Right renal pelvis (tissue), 4 donors: ENCODE data around the gene LHFPL6. TPM values are rescaled to one million over a fixed set of nuclear protein-coding genes. Genes with fewer than 3 reads are reported as not detected.

Experiments
- DNase-seq, 4 donors: peaks; one replicate each; pipeline ENCODE4 v3.0.0-alpha.2; 2013; ENCODE audit warnings: low read depth in 4 of 4, low spot score in 3 of 4, missing footprints in 1 of 4
- polyA plus RNA-seq, 4 donors: library from polyadenylated mRNA; unstranded; fragments of 120-200 nt; gene quantifications; one replicate each; pipeline ENCODE4 v1.2.1, GENCODE V29; 2013; ENCODE audit not compliant: insufficient read length in 4 of 4

LHFPL6 gene
- polyA plus RNA-seq, 4 donors, result 45.3 to 49.6 (median 46.7) TPM

DNA sequence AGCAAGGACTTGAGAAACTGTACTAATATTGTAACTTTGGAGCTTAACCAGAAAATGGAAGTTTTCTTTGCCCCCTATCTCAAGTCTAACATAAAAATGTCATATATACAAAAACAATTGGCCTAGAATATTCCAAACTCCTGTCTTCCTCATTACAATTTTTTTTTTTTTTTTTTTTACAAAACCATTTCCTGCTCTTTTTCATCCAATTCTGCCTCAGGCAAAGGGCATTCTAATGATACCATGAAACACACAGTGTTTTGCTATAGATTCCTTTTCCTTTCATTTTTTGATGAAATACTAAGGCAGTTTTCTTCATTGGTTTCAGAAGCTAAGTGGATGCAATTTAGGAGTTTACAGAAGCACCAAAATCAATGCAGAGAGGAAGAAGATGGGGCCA is 119.7 kb downstream of the LHFPL6 start:
- no peak for DNase-seq

DNA sequence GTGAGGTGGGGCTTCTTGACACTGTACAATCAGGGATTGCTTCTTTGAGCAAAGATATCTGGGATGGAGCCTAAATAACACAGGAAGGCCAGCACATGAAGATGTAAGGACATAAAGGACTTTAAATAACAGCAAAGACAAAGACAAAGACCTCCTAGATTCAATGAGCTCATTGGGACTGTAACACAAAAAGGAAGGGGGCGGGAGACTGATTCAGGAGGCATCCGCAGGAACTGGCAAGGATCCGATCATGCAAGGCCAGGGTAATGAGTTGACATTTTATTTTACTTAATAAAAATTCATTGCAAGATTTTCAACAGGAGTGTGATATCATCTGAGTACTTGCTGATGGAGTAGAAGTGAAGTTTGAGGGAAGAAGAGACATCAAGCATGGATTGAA is 121.5 kb downstream of the LHFPL6 start:
- DNase-seq, result no peak

- no peak for DNase-seq
Measured at GRCh38 chr13:39474600-39474999, 128.4 kb downstream of the LHFPL6 start.

GRCh38 chr13:39469676-39470075 is 133.3 kb downstream of the LHFPL6 start:
- DNase-seq, result no peak

DNA sequence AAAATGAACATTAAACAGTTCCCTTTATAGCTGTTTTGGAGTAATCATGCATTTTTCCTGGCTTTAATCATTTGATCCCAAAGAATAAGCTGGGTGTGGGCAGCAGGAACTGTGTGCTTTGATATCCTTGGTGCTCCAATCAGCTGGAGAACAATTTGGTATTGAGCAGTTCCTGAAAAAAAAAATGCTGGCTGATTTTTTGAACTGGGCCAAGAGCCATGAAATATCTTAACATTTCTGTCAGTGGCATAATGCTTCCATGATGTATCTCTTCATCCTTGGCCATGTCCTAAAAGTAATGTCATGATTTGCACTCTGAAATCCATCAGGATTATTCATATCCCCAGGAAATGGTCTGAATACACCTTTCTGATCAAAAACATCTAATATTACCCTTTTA is 134.7 kb downstream of the LHFPL6 start:
- no peak for DNase-seq

DNA sequence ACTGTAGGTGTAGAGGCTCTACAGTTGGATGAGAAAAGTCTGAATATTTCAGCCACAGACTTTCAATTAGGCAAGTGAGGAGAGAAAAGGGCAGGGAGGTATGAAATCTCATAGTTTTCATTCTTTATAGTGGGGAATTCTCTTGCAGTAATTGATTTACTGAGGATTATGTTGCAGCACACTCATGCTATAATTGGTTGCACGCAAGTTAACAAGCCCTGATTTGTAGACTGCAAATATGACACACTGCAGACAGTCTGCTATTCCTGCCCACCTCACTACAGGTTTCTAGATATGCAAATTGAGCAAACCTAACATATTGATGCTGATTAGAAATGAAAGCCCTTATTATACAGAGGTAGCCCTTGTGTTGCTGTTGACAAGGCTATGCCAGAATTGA is 139.4 kb downstream of the LHFPL6 start:
- no peak for DNase-seq

GRCh38 chr13:39462906-39463305 is 140.1 kb downstream of the LHFPL6 start:
- no peak for DNase-seq

GRCh38 chr13:39462428-39462827 is 140.6 kb downstream of the LHFPL6 start:
- no peak for DNase-seq

GRCh38 chr13:39461685-39462266 is 141.2 kb downstream of the LHFPL6 start:
- DNase-seq, result no peak

DNA sequence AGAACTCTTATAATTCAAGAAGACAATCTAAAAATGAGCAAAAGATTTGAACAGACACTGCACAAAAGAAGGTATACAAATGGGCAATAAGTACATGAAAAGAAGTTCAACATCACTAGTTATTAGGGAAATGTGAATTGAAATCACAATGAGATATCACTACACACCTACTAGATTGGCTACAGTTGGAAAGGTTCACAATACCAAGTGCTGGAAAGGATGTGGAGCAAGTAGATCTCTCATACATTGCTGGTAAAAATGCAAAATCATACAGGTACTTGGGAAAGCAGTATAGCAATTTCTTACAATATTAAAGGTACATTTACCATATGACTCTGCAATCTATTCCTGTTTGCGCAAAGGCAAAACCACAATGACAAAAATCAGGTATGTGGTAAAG is 145.7 kb downstream of the LHFPL6 start:
- no peak for DNase-seq

DNA sequence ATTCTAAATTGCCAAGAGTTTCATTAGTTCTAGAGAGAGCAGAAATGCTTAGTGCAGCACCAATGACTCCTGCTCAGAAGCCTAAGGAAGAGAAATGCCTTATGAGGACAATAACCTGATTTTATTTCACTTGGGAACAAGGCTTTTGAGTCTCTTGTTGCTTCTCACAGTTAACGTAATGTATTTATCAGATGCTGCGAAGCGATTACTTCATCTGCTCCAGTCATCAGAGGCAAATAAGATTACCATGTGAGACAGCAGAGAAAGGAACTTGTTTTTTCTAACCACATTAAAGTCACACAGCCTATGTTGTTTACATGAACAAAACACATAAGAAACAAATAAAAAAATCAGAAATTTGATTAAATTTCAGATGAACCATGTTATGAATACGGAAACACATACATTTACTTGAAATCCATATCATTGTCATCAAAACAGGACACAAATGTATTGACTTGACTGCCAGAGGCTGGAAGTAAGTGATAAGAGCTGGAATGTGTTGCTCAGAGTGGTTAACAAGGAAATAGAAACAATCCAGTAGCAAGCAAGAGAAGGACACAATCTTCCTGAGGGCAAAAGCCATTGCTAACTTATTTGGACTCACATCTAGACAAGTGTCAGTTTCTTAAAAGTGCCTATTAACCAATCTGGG is 147.3 kb downstream of the LHFPL6 start:
- no peak for DNase-seq

GRCh38 chr13:39452834-39453233 is 150.2 kb downstream of the LHFPL6 start:
- DNase-seq, result no peak

DNA sequence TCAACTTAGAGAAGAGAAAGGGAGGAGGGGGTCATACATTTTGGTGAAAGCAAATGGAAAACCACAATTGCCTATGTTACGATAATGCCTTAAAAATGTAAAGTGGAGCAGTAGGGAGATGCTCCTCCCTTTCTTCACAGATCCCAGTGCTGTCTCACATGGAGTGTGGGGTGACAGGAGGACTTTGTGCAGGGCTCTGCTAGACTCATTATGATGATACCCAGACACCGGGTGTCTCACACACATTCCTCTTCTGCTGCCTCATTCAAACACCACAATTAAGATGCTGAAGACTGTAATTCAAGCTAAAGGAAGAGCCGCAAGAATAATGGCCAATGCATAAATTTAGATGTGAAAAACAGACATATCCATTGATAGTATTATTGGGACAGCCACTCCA is 150.6 kb downstream of the LHFPL6 start:
- no peak for DNase-seq

DNA sequence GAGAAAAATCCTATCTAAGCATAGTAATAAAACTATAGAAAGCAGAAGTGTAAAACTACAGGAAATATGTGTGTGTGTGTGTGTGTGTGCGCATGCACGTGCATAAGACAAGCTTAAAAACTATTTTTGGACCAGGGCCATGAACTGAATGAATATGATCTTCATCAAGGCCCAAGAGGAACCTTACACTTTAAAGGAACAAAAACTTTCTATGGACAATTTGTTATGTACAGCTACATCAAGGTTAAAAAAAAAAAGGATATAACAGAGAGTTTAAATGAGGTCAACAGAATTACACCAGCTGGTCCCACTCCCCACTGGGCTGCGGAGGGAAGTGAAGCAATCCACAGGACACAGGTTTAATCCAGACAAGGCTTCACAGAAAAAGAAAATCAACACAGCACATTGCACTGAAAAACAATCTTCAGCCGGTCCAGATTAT is 151.1 kb downstream of the LHFPL6 start:
- DNase-seq, result peak in 2 of 4 donors; percentile 14

DNA sequence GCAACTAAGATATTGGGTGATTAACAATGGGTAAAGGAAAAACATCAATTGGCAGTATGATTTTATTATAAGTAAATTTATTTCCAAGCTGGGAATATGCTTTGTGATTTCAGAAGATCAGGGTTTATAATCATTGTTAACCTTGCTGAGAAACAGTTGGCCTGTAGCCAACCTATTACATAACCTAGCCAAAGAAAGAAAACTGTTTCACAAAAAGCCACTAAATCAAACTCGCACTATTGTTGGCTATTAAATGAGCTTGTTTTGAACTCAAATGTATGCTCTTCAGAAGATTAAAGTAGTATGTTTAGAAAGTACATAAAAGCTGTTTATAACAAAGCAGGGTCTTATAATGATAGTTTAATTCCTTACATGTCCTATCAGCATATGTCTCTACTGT is 151.7 kb downstream of the LHFPL6 start:
- peak in 1 of 4 donors; percentile 3 for DNase-seq

DNA sequence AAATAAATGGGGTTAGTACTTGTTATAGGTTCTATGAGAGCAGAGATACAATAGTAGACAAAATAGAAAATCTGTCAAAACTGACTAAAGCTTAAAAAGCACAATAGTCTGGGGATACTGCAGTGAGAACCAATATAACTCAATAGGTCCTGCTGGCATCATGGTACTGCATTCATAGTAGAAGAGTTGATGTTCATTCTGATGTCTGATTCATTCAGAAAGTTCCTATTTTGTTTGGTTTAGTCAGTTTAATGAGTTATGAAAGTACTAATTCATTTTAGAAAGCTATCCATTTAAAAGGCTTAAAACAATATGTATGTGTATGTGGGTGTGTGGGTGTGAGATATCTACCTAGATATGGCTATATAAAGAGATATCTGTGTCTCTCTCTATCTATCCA is 152.8 kb downstream of the LHFPL6 start:
- no peak for DNase-seq

DNA sequence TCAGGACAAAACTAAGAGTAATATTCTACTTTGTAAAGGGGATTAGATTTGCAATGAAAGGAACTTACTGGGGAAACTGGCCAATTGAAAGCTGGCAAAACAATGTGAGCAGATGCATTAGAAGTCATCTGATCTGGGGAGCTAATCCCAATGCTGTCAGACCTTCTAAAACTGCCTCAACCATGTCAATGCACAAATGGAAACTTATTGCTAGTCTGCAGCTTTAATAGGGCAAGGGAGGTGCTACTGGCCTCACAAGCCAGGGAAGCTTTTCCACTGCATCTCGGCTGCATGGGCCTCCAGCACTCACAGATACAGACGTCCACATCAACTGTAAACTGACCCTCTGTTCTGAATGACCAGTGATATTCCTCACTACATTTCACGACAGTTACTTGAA is 154.2 kb downstream of the LHFPL6 start:
- DNase-seq, result no peak

- no peak for DNase-seq
Measured at GRCh38 chr13:39446865-39447264, 156.1 kb downstream of the LHFPL6 start.

- no peak for DNase-seq
Measured at GRCh38 chr13:39444866-39445265, 158.1 kb downstream of the LHFPL6 start.

- no peak for DNase-seq
Measured at GRCh38 chr13:39433651-39434050, 169.3 kb downstream of the LHFPL6 start.

GRCh38 chr13:39432196-39432595 is 170.8 kb downstream of the LHFPL6 start:
- no peak for DNase-seq

GRCh38 chr13:39422845-39423565 is 180.0 kb downstream of the LHFPL6 start:
- no peak for DNase-seq
